ENCODE measurements around the gene RALGAPA2.

DNA sequence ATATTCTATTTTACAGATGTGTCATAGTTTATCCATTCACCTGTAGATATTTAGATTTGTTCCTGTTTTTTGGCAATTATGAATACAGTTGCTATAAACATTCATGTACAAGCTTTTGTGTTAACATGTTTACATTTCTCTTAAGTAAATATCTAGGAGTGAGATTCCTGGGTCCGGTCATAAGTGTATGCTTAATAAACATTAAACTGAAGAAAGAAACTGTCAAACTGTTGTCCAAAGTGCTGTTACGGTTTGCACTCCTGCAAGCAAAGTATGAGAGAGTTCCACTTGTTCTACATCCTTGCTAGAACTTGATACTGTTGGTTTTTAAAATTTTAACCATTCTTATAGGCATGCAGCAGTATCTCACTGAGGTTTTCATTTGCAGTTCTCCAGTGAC lies 138.6 kb downstream of the RALGAPA2 start:
- no peak for TF ChIP-seq CTCF (IDR thresholded peaks at IDR 0.05)
- no peak for TF ChIP-seq POLR2A (IDR thresholded peaks at IDR 0.05)

Data from Peyer's patch (tissue), 4 donors.